Measurements from ENCODE around the gene RIPOR1.

- TF ChIP-seq CTCF (IDR thresholded peaks at IDR 0.05; ENCODE audit: low read depth, low read length, poor library complexity, severe bottlenecking) (no peak), EZH2phosphoT487 (IDR thresholded peaks at IDR 0.05; ENCODE audit: borderline replicate concordance, low read length) (no peak)
Observed at GRCh38 chr16:67558859-67559258, 30.2 kb downstream of the RIPOR1 start.
